ENCODE results near the gene CASP4.
"Not testable (repeated sequence)": the region's sequence is repeated elsewhere in the genome, so short reads cannot be mapped to it uniquely, and the experiment has no call there.

The CASP4 gene

DNA sequence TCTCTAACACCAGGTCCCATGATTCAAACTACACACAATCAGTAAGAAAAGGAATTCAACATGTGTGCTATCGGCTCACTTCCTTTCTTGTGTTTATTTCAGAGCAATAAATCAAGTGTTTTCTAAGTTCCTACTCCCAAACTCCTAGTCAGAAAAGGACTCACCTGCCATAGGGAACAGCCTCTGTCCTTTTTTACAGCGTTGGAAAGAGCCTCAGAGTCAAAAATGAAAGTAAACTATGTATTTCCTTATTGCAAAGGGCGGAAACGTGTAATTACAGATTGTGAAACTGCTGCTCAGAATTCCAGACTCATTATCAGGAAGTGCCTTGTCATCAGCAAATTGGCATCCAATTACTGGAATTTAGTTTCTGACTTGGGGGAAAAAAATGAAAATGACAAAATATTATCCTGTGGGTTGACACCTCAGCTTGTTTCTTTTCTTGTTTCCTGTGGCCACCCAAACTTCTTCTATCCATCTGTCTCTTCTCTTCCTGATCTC lies at the start of gene CASP4:
TSS of gene CASP4 (minus strand) at position 220 of the 501 bp plus-strand sequence. CDS start at position 171, 49 bp downstream.
- DNase-seq = no peak

DNA sequence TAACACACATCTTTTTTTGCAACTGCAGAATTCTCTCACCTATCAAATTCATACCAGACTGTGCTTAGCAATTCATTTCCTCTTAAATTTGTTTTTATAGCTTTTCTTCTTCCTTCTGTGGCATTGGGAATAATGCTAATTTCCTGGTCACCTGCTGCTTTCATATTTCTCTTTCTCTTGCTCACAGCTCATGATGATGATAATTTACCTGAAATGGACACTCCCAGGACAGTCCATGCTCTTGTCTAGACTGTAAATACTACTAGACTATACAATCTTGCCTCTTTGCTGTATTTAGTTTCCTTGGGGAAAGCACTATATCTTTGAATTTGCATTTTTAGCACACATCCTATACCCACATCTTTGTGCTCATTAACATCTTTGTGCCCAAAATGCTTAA lies 39.1 kb upstream of the CASP4 start:
- no peak for DNase-seq

DNA sequence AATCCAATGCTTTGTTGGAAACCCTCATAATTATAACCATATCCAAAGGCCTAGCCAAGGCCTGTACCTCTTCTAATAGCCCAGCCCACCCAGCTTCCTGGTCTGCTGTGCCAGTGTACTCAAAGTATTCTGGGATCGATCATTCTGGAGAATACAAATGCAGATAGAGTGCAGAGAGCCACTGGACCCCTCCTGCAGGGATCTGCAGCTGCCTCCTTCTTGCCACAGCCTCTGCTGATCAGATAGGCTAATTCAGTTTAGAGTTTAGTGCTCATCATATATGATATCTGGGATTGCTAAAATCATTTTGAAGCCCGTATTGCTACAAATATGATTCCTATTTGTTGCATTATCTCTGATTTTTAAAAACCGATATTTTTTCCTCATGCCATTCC lies 37.1 kb upstream of the CASP4 start:
- no peak for DNase-seq

DNA sequence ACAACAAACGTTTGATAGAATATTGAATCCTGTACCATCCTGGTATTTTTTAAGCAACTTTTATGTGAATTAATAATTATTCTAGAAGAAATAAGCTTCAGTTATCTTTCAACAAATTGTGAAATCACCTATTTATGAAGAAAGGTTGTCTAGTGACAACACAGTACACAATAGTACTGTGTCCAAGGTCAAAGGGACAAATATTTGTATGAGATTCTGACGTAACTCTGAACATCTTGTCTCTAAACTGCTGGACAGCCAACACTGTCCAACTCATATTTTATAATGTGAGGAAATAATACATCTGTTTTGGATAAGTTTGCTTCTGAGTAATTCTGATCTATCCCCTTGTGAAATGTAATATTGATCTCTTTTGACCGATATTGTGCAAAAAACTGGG lies 35.6 kb upstream of the CASP4 start:
- no peak for DNase-seq

DNA sequence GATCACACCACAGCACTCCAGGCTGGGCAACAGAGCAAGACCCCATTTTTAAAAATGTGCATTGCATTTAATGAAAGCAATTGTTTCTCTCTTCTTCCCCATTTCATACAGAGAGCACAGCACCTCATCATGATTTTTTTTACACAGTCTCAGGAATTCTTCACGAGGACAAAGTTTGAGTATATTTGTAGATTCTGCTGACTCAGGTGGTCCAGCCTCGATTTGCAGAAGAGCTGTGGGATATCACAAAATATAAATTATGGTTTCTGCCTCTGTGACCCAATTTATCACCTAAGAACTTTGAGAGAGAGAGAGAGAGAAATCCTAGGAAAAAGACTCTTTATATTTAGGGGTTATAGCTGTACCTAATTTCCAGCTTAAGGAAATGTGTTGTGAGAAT lies 34.8 kb upstream of the CASP4 start:
- no peak for DNase-seq

DNA sequence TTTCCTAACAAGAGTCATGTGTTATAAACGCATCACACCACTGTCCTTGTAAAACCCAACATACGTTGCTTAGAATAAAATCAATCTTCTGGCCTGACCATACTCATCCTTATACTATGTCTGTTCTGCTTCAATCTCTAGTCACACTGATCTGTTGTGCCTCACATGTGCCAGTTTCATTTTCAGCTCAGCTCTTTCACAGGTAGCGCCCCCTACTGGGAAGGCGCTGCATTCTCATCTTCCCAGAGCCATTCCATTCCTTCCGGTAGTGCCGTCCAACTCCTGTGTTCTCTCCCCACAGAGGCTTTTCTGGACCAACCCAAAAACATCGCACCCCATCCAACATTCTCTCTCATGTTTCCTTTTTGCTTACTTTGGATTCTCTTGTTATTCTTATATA lies 32.4 kb upstream of the CASP4 start:
- peak; percentile 6 to 20 (median 8) for DNase-seq

DNA sequence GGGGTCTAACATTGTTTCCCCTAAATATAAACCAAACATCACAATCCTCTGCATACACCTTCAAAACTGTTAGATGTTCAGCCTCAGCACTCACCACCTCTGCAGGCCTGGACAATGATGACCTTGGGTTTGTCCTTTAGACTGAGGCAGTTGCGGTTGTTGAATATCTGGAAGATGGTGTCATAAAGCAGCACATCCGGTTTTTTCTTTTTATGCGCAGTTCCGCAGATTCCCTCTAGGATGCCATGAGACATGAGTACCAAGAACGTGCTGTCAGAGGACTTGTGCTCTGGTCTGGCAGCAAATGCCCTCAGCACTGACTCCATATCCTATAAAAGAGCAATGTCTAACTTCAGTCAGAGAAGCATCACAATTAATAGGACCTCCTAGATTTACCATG lies 31.8 kb upstream of the CASP4 start:
- DNase-seq = no peak

DNA sequence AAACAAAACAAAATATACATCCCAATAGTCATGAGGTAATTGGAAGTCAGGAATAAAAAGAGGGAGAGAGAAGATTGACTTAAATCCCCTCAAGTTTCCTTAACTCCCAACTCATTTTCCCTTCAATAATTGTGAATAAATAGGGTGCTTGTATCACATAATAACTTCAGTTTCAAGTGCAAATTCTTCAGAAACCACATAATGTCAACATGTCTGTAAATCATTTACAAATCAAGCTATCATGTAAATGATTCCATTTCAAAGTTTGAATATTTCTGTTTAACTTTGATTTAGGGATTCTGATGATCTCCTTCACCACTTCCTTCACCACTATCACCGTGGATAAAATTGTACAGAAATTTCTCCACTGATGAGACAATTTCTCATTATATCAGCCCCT lies 31.3 kb upstream of the CASP4 start:
- no peak for DNase-seq

DNA sequence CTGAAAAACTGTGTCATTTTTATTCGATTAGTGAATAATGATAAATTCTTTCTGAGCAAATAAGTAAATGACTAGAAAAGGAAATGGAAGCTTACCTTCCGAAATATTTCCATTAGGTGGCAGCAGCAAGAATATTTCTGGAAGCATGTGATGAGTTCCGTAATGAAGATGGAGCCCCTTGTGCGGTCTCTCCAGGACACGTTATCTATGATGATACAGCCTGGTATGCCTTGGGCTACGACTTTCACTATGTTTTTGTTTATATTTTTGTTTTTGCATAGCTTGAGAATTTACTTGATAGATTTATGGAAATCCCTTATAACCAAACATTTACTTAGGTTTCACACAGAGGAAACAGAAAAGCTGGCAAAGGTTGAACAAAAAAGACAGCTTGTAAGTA lies 28.9 kb upstream of the CASP4 start:
- DNase-seq = no peak

DNA sequence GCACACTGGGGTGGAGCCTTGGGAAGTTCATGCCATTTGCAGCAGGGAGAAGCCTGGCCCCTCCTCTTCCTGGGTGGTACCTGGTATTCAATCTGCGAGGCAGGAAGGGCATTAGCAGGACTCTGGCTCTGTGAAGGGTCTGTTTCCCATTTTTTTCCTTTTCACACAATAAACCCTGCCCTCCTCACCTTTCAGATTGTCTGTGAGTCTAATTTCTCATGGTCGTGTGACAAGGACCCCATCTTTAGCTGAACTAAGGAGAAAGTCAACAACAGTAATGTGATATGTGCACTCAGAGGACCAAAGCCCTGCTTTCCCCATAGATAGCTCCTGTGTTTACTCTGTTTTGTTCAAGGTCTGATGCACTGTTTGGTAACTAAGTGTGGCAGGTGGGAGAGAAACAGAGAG lies 26.6 kb upstream of the CASP4 start:
- no peak for DNase-seq

DNA sequence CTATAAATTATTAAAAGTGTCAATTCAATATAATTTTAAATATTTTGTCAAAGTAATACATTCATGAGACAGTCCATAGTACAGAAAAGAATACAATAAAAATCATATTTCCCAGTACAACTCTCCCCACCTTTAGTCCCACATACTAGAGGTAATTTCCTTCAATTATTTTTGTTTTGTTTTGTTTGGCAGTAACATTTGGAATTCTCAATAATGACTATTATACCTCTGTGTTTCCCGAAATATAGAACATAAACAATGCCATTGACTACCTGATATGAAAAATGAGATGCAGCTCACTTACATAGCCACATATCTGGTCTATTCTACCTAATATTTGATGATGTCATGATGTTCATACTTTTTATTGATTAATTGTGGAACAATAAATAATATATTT lies 24.4 kb upstream of the CASP4 start:
- no peak for DNase-seq

DNA sequence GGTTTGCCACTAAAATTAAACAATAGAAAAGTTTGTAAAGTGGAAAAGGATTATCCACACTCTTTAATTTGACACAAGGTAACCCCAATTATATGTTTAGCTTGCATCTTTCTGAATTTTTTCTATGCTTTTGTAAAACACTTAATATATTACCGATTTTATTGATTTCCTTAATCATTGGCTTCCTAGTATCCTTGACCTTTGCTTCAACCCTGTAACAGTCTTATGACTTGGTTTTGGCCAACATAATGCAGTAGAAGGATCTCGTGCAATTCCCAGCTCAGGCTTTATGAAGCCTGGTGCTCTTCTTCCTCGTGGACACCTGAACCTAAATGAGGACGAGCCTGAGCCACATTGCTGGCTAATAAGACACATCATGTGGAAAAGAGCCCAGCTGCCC lies 23.6 kb upstream of the CASP4 start:
- DNase-seq = no peak

DNA sequence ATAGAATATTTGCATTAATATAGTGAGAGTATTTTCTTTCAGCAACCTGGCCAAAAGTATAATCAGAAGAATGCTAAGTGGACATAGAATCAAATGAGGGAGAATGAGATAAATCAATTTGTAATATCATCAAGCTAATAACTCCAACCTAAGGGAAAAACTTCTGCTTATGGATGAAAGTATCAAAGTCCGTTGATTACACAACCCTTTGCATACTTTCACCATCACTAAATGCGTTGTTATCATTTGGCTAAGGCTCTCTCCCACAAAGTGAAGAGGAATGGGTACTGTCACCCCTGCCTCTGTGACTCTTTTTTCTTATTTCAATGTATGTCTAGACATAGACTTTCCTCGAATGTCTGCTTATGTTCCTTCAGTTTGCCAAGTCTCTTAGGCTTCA lies 16.4 kb upstream of the CASP4 start:
- no peak for DNase-seq

DNA sequence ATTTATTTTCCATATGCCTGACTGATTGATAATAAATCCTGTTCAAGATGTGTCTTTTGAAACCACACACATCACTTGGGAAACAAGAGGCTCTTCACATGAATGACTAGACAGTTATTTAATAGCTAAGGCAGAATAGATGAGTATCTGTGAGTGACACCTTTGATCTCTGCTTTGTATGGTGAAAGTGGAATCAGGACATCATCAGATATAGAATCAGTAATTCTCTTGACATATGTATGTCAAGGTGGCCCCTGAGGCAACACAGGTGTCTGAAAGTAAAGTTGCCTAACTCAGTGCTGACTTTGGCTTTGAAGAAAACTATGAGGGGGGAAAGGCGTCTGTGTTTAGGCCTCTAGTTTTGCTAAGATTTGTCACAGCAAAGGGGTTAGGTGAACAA lies 11.5 kb upstream of the CASP4 start:
- no peak for DNase-seq

DNA sequence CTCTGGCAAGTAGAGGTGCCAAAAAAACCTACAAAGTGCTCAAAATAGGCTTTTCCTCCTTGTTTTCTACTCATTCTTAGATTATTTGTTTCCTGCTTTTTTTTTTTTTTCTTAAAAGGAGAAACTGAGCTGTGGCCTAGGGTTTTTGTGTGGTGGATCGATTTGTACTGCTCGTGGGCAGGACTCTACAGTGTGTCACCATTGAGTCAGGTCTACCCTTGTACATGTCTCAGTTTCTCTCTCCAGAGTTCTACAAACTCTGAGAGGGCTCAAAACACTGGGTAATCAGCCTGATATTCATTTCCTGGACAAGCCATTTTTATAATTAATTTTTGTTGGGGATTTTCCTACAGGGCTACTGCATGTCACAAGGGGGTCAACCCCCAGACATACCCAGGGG lies 5.2 kb upstream of the CASP4 start:
- DNase-seq = no peak

DNA sequence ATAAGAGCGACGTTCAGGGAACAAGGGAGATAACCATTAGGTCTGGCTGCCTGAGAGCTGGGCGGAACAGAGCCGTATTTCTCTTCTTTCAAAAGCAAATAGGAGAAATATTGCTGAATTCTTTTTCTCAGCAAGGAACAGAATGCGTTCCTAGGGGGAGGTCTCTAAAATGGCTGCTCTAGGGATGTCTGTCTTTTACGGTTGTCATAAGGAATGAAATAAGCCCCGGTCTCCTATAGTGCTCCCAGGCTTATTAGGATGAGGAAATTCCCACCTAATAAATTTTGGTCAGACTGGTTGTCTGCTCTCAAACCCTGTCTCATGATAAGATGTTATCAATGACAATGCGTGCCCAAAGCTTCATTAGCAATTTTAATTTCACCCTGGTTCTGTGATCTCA lies 4.5 kb upstream of the CASP4 start:
- not testable (repeated sequence) for DNase-seq

DNA sequence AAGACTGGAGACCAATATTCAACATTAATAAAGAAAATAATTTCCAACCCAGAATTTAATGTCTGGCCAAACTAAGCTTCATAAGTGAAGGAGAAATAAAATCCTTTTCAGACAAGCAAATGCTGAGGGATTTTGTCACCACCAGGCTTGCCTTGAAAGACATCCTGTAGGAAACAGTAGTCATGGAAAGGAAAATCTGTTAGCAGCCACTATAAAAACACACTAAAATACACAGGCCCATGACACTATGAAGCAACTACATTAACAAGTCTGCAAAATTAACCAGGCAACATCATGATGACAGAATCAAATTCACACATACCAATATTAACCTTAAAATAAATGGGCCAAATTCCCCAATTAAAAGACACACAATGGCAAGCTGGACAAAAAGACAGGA lies 2.4 kb upstream of the CASP4 start:
- no peak for DNase-seq

DNA sequence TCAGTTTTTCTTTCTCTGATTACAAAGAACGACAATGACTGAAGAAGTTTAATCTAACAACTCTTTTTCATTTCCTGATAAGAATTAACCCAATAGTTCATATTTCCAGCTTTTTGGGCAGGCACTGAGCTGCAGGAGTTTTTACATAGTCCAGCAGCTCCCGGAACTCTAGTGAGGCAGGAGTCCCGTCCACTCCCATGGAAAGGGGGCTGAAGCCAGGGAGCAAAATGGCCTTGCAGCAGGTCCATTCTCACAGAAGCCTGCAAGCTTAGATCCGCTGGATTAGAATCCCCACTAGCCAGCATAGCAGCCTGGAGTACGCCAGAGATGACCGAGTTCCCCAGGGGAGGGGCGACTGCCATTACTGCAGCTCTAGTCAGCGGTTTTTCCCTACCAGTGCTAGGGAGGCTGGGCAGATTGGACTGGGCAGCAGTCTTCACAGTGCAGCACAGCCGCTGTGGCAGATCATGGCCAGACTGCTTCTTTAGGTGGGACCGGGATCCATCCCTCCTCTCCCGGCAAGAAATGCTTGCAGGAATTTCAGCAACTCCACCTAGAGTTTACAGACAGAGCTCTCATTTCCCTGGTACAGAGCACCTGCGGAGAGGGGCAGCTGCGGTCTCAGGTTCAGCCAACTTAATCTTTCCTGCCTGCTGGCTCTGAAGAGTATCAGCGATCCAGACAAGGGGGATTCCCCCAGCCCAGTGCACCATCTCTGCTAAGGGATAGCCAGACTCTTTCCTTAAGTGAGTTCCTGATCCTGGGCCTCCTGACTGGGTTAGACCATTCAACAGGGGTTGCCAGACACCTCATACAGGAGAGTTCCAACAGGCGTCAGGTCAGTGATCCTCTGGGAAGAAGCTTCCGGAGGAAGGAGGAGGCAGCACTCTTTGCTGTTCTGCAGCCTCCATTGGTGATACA lies 742 bp upstream of the CASP4 start:
- no peak for DNase-seq

DNA sequence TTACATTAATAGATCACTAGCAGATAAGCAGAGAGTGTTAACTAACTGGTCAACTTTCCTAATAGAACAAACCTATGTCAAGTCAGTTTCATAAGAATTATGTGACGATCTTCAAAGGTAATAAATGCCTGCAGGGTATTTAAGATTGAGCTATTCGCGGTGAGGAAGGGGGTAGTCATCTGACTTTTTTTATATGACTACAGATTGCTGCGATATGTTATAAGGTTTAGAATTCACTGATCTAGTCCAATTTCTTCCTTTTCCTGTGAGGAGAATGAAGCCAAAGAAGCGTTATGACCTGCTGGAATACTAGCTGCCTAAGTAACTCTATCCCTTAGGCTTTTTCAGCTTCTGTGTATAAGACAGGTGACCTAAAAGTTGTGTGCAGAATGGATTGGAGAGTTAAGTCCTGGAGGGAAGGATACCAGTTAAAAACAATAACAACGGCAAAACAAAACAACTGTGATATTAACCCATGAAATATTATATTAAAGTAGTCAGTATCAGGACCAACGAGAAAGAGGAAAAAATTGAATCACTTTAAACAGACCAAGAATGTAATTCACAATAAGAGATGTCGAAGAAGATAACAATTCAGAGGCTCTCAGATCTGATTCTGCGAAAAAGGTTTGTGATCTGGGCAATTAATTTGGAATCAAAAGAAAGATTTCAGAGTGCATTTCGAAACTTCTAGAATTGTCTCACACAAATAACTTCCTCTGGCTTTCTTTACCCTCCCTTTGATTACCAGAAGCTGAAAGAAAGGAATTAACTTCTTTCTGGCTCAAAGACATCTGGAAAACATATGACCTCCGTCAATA lies 630 bp downstream of the CASP4 start:
- DNase-seq = no peak

DNA sequence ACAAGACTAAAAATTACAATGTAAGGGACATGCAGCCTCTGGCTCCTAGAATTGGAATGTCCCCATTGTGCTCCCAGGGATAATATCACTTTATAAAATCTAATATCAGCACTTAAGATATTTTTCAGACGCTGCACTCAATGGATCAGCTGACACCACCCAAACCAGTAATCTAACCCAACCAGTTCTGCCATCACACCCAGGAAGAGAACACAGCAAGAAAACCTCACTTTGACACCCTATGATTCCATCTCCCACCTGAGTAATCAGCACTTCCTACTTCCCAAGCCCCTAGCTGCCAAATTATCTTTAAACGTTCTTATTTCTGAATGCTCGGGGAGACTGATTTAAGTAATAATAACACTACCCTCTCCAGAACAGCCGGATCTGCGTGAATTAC lies 2.6 kb downstream of the CASP4 start:
- no peak for DNase-seq

DNA sequence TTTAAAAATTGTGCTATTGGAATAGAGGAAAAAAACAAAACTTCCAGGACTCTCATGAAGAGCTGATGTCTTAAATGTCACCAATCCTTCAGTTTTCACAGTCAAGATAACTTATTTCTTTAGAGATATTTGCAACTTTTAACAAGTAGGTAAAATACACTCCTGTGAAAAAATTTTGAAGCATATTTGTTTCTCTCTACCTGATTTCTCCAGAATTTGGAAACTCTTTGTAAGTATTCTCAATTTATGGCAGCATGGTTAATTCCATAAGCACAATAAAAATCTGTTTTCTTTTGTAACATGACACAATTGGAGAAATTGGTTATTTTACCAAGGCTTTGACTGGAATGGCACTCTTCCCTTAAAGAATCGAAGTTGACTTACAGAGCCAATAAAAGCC lies 4.1 kb downstream of the CASP4 start:
- no peak for DNase-seq

DNA sequence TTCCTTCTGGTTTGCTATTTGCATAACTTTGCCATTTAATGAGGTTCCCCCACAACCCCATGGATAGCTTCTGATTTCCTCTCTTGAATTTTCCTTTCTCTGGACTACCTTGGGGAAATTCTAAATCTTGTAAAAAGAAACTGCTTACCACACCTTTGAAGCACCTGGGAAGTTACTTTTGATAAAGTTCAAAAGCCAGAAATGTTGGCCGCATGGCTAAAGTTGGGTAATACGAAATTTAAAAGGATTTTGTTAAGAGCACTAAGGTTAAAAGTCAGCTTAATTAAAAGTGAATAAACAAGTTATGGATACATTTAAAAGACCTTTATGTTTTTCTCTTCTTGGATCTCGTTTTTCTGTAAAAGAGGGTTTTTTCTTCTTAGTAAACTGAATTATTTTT lies 5.5 kb downstream of the CASP4 start:
- DNase-seq = no peak

DNA sequence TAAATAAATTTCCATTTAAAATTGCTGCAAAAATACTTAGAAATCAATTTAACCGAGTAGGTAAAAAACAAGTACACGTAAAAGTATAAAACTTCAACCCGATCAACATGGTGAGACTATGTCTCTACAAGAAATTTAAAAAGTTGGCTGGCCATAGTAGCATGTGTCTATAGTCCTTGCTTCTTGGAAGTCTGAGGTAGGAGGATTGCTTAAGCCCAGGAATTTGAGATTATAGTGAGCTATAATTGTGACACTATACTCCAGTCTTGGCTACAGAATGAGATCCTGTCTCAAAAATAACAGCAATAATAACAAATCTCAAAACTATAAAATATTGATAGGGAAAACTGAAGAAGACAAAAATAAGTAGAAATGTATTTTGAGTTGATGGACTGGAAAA lies 11.1 kb downstream of the CASP4 start:
- DNase-seq = no peak

DNA sequence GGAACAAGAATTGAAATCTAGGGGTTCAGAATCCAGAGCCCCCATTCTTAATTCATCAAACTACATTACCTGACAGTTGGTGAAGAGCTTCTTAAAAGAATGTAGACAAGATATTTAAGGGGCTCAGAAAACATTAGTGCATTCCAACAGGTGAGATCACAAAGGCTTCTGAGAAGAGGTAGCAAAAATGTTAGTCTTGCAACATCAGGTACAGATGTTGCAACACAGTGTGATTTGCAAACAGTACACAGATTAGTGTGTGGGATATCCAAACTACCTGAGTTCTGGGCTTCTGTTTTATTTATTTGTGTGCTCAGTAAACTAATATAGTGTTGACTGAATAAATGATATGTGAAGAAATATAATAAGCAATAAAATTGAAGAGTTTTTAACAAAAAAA lies 11.8 kb downstream of the CASP4 start:
- no peak for DNase-seq
